22Rv1 (cell line): Measurements from ENCODE around the gene ASXL1.

Experiments used
- H3K27ac ChIP-seq: fragments of 450-650 bp; 2 replicates; pipeline ENCODE4 v1.5.1; 2017
- CTCF ChIP-seq: fragments of 450-650 bp; IDR thresholded peaks from 2 replicates; pipeline ENCODE4 v1.5.1; 2017; ENCODE audit warnings: mild to moderate bottlenecking
- ZFX ChIP-seq: fragments of 450-650 bp; IDR thresholded peaks from 2 replicates; pipeline ENCODE4 v1.6.1; 2017; ENCODE audit warnings: antibody characterized with exemption, borderline replicate concordance

Gene ASXL1

GRCh38 chr20:32458061-32458836 is 100.1 kb downstream of the ASXL1 start:
- TF ChIP-seq CTCF (no peak), ZFX (no peak)

GRCh38 chr20:32458837-32459220 is 100.7 kb downstream of the ASXL1 start:
- H3K27ac ChIP-seq: no peak overlapping the region
- TF ChIP-seq ZFX (no peak), CTCF (no peak)

More at GRCh38 chr20:32458061-32458836, 100.1 kb downstream of the ASXL1 start:
- no peak overlapping the region for H3K27ac ChIP-seq

GRCh38 chr20:32460231-32460630 is 102.1 kb downstream of the ASXL1 start:
- no peak for TF ChIP-seq CTCF
- no peak for TF ChIP-seq ZFX
- H3K27ac ChIP-seq: no peak overlapping the region

- no peak overlapping the region for H3K27ac ChIP-seq
- TF ChIP-seq ZFX (no peak), CTCF (no peak)
Observed at GRCh38 chr20:32460683-32461320, 102.7 kb downstream of the ASXL1 start.

GRCh38 chr20:32461836-32462600 is 103.9 kb downstream of the ASXL1 start:
- no peak overlapping the region for H3K27ac ChIP-seq
- TF ChIP-seq ZFX: no peak
- no peak for TF ChIP-seq CTCF

GRCh38 chr20:32462900-32463641 is 104.9 kb downstream of the ASXL1 start:
- H3K27ac ChIP-seq: no peak overlapping the region
- TF ChIP-seq CTCF: no peak
- no peak for TF ChIP-seq ZFX
